SKM-1 treated with dmso at 0.1 percent for 144 hours (cell line): ENCODE data around the gene CD80.

Experiments used
- DNase-seq: peaks from one replicate; lab custom pipeline; 2025; ENCODE audit not compliant: unreplicated experiment; lab: John Stamatoyannopoulos, UW

Gene CD80

GRCh38 chr3:119500265-119500664, 59.1 kb downstream of the CD80 start:
- DNase-seq = no peak

GRCh38 chr3:119498186-119499011, 61.0 kb downstream of the CD80 start, which contains the start of gene TIMMDC1:
Gene TIMMDC1 (plus strand): TSS chr3:119498547. CDS start chr3:119498734, 187 bp downstream.
- DNase-seq = peak; percentile 96

- DNase-seq = no peak
Observed at GRCh38 chr3:119497820-119498185, 61.6 kb downstream of the CD80 start.

GRCh38 chr3:119494597-119494996, 64.8 kb downstream of the CD80 start:
- DNase-seq = no peak

- DNase-seq = no peak
Observed at GRCh38 chr3:119492810-119493209, 66.6 kb downstream of the CD80 start.

- no peak for DNase-seq
Observed at GRCh38 chr3:119492128-119492527, 67.3 kb downstream of the CD80 start.

GRCh38 chr3:119490153-119490552, 69.3 kb downstream of the CD80 start:
- DNase-seq = no peak

- no peak for DNase-seq
Observed at GRCh38 chr3:119485563-119485962, 73.9 kb downstream of the CD80 start.

GRCh38 chr3:119483101-119483500, 76.3 kb downstream of the CD80 start:
- no peak for DNase-seq

- DNase-seq = no peak
Observed at GRCh38 chr3:119481079-119481478, 78.3 kb downstream of the CD80 start.
